GM08714 (cell line): ENCODE results near the gene MTA1.

Source experiments
- H3K4me3 ChIP-seq: fragments of 200-500 bp; sonication (Bioruptor generic); 2 replicates; pipeline ENCODE4 v1.5.1; 2014; ENCODE audit warnings: mild to moderate bottlenecking, low read length, inconsistent platforms
- ZNF274 ChIP-seq: IDR thresholded peaks from 2 replicates; pipeline ENCODE4 v1.6.1; 2012; ENCODE audit warnings: mild to moderate bottlenecking, low read depth, low read length

The MTA1 gene

GRCh38 chr14:105419195-105420091 is at the start of gene MTA1:
TSS of gene MTA1 (plus strand) at chr14:105419827. CDS start at chr14:105420036, 209 bp downstream.
- TF ChIP-seq ZNF274: no peak
- peak within 1 kb of the TSS; percentile 86 for H3K4me3 ChIP-seq

- no peak overlapping the region for H3K4me3 ChIP-seq
- TF ChIP-seq ZNF274: no peak
Measured at GRCh38 chr14:105374389-105374788, 45.2 kb upstream of the MTA1 start.

GRCh38 chr14:105375635-105376057 is 44.0 kb upstream of the MTA1 start:
- TF ChIP-seq ZNF274: no peak
- H3K4me3 ChIP-seq: no peak overlapping the region

GRCh38 chr14:105376521-105377440 is 42.8 kb upstream of the MTA1 start:
- no peak for TF ChIP-seq ZNF274
- no peak overlapping the region for H3K4me3 ChIP-seq

GRCh38 chr14:105377555-105378182 is 42.0 kb upstream of the MTA1 start:
- TF ChIP-seq ZNF274: no peak
- no peak overlapping the region for H3K4me3 ChIP-seq

- no peak overlapping the region for H3K4me3 ChIP-seq
- TF ChIP-seq ZNF274: no peak
Measured at GRCh38 chr14:105378199-105378598, 41.4 kb upstream of the MTA1 start.

GRCh38 chr14:105378873-105379685 is 40.5 kb upstream of the MTA1 start:
- no peak overlapping the region for H3K4me3 ChIP-seq
- no peak for TF ChIP-seq ZNF274

GRCh38 chr14:105379946-105380345 is 39.7 kb upstream of the MTA1 start:
- TF ChIP-seq ZNF274: no peak
- no peak overlapping the region for H3K4me3 ChIP-seq

- no peak overlapping the region for H3K4me3 ChIP-seq
- TF ChIP-seq ZNF274: no peak
Measured at GRCh38 chr14:105380756-105381155, 38.9 kb upstream of the MTA1 start.

- no peak overlapping the region for H3K4me3 ChIP-seq
- no peak for TF ChIP-seq ZNF274
Measured at GRCh38 chr14:105381446-105382342, 37.9 kb upstream of the MTA1 start.

GRCh38 chr14:105382343-105383082 is 37.1 kb upstream of the MTA1 start:
- no peak overlapping the region for H3K4me3 ChIP-seq
- TF ChIP-seq ZNF274: no peak
